HepG2 (cell line): ENCODE data around the gene SCYGR6. TPM values are rescaled to one million over a fixed set of nuclear protein-coding genes. Genes with fewer than 3 reads are reported as not detected.

Experiments used
- GPN1 ChIP-seq: sonication (generic); formaldehyde crosslinking; IDR thresholded peaks from 2 replicates; pipeline ENCODE4 v1.5.1; 2020; ENCODE audit warnings: missing genetic modification reagents, borderline replicate concordance
- NRL ChIP-seq: sonication (generic); formaldehyde crosslinking; IDR thresholded peaks from 2 replicates; pipeline ENCODE4 v1.5.0; 2020; ENCODE audit warnings: missing genetic modification reagents, mild to moderate bottlenecking, moderate library complexity, borderline replicate concordance
- PHF5A ChIP-seq: IDR thresholded peaks from one replicate; pipeline ENCODE4 v1.6.1; 2018; ENCODE audit warnings: low read depth, missing genetic modification reagents; ENCODE audit not compliant: unreplicated experiment
- RCOR2 ChIP-seq: IDR thresholded peaks from 2 replicates; pipeline ENCODE4 v1.6.1; 2016; ENCODE audit warnings: missing biosample characterization, missing genetic modification reagents
- ZNF574 ChIP-seq: sonication (generic); formaldehyde crosslinking; IDR thresholded peaks from 2 replicates; pipeline ENCODE4 v1.4.0; 2020; ENCODE audit warnings: missing genetic modification reagents
- ZNF850 ChIP-seq: sonication (generic); formaldehyde crosslinking; conservative IDR thresholded peaks from 2 replicates; pipeline ENCODE4 v1.9.0; 2021; ENCODE audit warnings: mild to moderate bottlenecking, missing genetic modification reagents
- ZSCAN31 ChIP-seq: sonication (generic); formaldehyde crosslinking; IDR thresholded peaks from 2 replicates; pipeline ENCODE4 v1.5.0; 2020; ENCODE audit warnings: low read depth, mild to moderate bottlenecking, missing genetic modification reagents
- polyA plus RNA-seq, 8 experiments: library from polyadenylated mRNA; depleted of rRNA in 3 of 8; stranded (reverse) in 7 of 8; unstranded in 1 of 8; fragments of >200 nt; fragmentation: Illumina TruSeq in 4 of 8; extraction: Trizol in 4 of 8; gene quantifications; 2 replicates each; pipeline versions ENCODE4 v1.2.1 to v1.2.3, GENCODE V29; 2011 to 2016; ENCODE audit warnings: low read depth in 4 of 8, missing spikeins in 1 of 8, mixed read lengths in 1 of 8; ENCODE audit not compliant: insufficient read depth in 1 of 8
- total RNA-seq, 5 experiments: library from RNA; depleted of rRNA; stranded (reverse); fragments of >200 nt; fragmentation: Illumina TruSeq; extraction: Trizol; gene quantifications; 2 replicates each; pipeline ENCODE4 v1.2.3, GENCODE V29; 2016; ENCODE audit warnings: low read depth in 1 of 5
- TF ChIP-seq, protein P1 (sequence below): sonication (generic); formaldehyde crosslinking; IDR thresholded peaks from 2 replicates; pipeline ENCODE4 v1.4.0; 2020; ENCODE audit warnings: mild to moderate bottlenecking, low read depth, missing genetic modification reagents
- TF ChIP-seq, protein P2 (sequence below): sonication (generic); formaldehyde crosslinking; IDR thresholded peaks from one replicate; pipeline ENCODE4 v1.5.1; 2020; ENCODE audit warnings: mild to moderate bottlenecking, missing genetic modification reagents; ENCODE audit errors: not compliant biosample characterization
- TF ChIP-seq, protein P3 (sequence below): sonication (generic); formaldehyde crosslinking; IDR thresholded peaks from 2 replicates; pipeline ENCODE4 v1.5.1; 2020; ENCODE audit warnings: missing genetic modification reagents, mild to moderate bottlenecking, borderline replicate concordance
- TF ChIP-seq, protein P4 (sequence below): sonication (generic); formaldehyde crosslinking; IDR thresholded peaks from 2 replicates; pipeline ENCODE4 v1.4.0; 2020; ENCODE audit warnings: missing genetic modification reagents, mild to moderate bottlenecking, borderline replicate concordance

The SCYGR6 gene
- total and polyA plus RNA-seq, 2 of the 13 experiments (the other 11 are each of a cell fraction or from before 2014, with no cell fraction given) = not detected

DNA sequence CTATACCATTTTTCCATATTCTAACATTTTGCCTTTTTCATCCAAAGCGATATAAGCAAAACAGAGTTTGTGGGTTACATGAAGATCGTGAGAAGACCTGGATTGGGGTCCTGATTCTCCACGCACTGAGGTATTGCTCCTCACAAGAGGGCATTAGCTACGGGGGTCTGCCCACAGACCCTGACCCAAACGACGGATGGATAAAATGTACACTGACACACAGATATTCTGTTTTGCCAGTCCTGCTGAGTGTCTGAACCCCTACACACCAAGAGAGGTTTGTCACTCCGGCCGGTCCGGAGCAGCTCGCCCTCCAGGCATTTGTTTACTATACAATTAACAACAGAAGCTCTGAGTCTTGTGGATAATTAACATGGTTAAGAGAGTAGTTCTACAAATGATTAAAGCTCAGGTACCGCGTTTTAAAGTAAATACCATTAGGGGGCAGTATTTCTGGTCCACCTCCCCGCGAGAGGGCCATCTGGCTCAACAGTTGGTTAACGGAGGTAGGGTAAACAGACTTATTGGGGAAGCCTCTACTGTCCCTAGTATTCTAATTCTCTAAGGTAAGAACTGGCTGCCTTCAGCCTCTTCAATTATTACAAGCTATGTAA lies 49.6 kb upstream of the SCYGR6 start (continued):
- TF ChIP-seq, protein P1, sequence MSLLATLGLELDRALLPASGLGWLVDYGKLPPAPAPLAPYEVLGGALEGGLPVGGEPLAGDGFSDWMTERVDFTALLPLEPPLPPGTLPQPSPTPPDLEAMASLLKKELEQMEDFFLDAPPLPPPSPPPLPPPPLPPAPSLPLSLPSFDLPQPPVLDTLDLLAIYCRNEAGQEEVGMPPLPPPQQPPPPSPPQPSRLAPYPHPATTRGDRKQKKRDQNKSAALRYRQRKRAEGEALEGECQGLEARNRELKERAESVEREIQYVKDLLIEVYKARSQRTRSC (CRISPR knock-in tag) = no peak
- no peak for TF ChIP-seq PHF5A (CRISPR knock-in tag)
- TF ChIP-seq, protein P2, sequence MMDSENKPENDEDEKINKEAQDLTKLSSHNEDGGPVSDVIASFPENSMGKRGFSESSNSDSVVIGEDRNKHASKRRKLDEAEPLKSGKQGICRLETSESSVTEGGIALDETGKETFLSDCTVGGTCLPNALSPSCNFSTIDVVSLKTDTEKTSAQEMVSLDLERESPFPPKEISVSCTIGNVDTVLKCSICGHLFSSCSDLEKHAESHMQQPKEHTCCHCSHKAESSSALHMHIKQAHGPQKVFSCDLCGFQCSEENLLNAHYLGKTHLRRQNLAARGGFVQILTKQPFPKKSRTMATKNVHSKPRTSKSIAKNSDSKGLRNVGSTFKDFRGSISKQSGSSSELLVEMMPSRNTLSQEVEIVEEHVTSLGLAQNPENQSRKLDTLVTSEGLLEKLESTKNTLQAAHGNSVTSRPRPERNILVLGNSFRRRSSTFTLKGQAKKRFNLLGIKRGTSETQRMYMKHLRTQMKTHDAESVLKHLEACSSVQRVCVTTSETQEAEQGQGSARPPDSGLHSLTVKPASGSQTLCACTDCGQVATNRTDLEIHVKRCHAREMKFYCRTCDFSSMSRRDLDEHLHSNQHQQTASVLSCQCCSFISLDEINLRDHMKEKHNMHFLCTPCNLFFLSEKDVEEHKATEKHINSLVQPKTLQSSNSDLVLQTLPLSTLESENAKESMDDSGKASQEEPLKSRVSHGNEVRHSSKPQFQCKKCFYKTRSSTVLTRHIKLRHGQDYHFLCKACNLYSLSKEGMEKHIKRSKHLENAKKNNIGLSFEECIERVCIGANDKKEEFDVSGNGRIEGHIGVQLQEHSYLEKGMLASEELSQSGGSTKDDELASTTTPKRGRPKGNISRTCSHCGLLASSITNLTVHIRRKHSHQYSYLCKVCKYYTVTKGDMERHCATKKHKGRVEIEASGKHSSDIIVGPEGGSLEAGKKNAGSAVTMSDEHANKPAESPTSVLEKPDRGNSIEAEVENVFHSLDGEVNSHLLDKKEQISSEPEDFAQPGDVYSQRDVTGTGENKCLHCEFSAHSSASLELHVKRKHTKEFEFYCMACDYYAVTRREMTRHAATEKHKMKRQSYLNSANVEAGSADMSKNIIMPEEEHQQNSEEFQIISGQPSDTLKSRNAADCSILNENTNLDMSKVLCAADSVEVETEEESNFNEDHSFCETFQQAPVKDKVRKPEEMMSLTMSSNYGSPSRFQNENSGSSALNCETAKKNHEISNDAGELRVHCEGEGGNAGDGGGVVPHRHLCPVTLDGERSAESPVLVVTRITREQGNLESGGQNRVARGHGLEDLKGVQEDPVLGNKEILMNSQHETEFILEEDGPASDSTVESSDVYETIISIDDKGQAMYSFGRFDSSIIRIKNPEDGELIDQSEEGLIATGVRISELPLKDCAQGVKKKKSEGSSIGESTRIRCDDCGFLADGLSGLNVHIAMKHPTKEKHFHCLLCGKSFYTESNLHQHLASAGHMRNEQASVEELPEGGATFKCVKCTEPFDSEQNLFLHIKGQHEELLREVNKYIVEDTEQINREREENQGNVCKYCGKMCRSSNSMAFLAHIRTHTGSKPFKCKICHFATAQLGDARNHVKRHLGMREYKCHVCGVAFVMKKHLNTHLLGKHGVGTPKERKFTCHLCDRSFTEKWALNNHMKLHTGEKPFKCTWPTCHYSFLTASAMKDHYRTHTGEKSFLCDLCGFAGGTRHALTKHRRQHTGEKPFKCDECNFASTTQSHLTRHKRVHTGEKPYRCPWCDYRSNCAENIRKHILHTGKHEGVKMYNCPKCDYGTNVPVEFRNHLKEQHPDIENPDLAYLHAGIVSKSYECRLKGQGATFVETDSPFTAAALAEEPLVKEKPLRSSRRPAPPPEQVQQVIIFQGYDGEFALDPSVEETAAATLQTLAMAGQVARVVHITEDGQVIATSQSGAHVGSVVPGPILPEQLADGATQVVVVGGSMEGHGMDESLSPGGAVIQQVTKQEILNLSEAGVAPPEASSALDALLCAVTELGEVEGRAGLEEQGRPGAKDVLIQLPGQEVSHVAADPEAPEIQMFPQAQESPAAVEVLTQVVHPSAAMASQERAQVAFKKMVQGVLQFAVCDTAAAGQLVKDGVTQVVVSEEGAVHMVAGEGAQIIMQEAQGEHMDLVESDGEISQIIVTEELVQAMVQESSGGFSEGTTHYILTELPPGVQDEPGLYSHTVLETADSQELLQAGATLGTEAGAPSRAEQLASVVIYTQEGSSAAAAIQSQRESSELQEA (CRISPR knock-in tag) = no peak
- no peak for TF ChIP-seq ZNF850
- peak; percentile 31; the same call in 1 of the 2 replicates for TF ChIP-seq ZNF574 (CRISPR knock-in tag)
- no peak for TF ChIP-seq NRL (CRISPR knock-in tag)
- no peak for TF ChIP-seq RCOR2 (CRISPR knock-in tag)
- TF ChIP-seq ZSCAN31 (CRISPR knock-in tag) = no peak
- TF ChIP-seq, protein P3, sequence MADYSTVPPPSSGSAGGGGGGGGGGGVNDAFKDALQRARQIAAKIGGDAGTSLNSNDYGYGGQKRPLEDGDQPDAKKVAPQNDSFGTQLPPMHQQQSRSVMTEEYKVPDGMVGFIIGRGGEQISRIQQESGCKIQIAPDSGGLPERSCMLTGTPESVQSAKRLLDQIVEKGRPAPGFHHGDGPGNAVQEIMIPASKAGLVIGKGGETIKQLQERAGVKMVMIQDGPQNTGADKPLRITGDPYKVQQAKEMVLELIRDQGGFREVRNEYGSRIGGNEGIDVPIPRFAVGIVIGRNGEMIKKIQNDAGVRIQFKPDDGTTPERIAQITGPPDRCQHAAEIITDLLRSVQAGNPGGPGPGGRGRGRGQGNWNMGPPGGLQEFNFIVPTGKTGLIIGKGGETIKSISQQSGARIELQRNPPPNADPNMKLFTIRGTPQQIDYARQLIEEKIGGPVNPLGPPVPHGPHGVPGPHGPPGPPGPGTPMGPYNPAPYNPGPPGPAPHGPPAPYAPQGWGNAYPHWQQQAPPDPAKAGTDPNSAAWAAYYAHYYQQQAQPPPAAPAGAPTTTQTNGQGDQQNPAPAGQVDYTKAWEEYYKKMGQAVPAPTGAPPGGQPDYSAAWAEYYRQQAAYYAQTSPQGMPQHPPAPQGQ (CRISPR knock-in tag) = no peak
- TF ChIP-seq, protein P4, sequence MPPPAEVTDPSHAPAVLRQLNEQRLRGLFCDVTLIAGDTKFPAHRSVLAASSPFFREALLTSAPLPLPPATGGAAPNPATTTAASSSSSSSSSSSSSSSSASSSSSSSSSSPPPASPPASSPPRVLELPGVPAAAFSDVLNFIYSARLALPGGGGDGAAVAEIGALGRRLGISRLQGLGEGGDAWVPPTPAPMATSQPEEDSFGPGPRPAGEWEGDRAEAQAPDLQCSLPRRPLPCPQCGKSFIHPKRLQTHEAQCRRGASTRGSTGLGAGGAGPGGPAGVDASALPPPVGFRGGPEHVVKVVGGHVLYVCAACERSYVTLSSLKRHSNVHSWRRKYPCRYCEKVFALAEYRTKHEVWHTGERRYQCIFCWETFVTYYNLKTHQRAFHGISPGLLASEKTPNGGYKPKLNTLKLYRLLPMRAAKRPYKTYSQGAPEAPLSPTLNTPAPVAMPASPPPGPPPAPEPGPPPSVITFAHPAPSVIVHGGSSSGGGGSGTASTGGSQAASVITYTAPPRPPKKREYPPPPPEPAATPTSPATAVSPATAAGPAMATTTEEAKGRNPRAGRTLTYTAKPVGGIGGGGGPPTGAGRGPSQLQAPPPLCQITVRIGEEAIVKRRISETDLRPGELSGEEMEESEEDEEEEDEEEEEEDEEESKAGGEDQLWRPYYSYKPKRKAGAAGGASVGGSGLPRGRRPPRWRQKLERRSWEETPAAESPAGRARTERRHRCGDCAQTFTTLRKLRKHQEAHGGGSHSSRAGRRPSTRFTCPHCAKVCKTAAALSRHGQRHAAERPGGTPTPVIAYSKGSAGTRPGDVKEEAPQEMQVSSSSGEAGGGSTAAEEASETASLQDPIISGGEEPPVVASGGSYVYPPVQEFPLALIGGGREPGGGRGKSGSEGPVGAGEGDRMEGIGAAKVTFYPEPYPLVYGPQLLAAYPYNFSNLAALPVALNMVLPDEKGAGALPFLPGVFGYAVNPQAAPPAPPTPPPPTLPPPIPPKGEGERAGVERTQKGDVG (CRISPR knock-in tag) = no peak
- TF ChIP-seq GPN1 = no peak
